Left lung (tissue), 10 donors: ENCODE measurements around the gene RGS7BP. TPM values are rescaled to one million over a fixed set of nuclear protein-coding genes. Genes with fewer than 3 reads are reported as not detected.
"Not testable (repeated sequence)": the region's sequence is repeated elsewhere in the genome, so short reads cannot be mapped to it uniquely, and the experiment has no call there.

Experiments
- ATAC-seq: fragments of 200-7000 bp; cut with Tn5 transposase; one replicate; pipeline ENCODE4 v1.9.1; 2020; ENCODE audit warnings: moderate library complexity
- DNase-seq, 4 donors: peaks; one replicate each; pipeline ENCODE4 v3.0.0-alpha.2; 2013 to 2020
- H3K27ac ChIP-seq, 2 donors: fragments of 200-600 bp; sonication (generic) in 1 of 2; one replicate each; pipeline versions ENCODE4 v1.5.0 to v1.8.0; 2020 to 2021
- H3K27me3 ChIP-seq, 2 donors: fragments of 200-600 bp; sonication (generic) in 1 of 2; one replicate each; pipeline versions ENCODE4 v1.5.0 to v1.8.0; 2020 to 2021
- H3K36me3 ChIP-seq, 2 donors: fragments of 200-600 bp; sonication (generic) in 1 of 2; one replicate each; pipeline versions ENCODE4 v1.5.0 to v1.8.0; 2020 to 2021
- H3K4me1 ChIP-seq, 2 donors: fragments of 200-600 bp; one replicate each; pipeline ENCODE4 v1.8.0; 2021
- H3K4me3 ChIP-seq, 2 donors: fragments of 200-600 bp; sonication (generic) in 1 of 2; one replicate each; pipeline versions ENCODE4 v1.5.0 to v1.8.0; 2020 to 2021; ENCODE audit warnings: mild to moderate bottlenecking in 1 of 2
- H3K9me3 ChIP-seq, 2 donors: fragments of 200-600 bp; sonication (generic) in 1 of 2; one replicate each; pipeline versions ENCODE4 v1.5.0 to v1.8.0; 2020 to 2021
- intact Hi-C, 2 donors: fragments of 100-400 bp; cut with DNase I; formaldehyde crosslinking; loops; one replicate each; pipeline versions ENCODE4 v1.11.2 to v1.14.2; 2022
- polyA plus RNA-seq, 6 donors: library from polyadenylated mRNA; unstranded; fragments of 120-200 nt; gene quantifications; one replicate each; pipeline ENCODE4 v1.2.1, GENCODE V29; 2013; ENCODE audit not compliant: insufficient read length in 6 of 6
- total RNA-seq, 2 donors: library from RNA; stranded (reverse); fragmentation: NEBNext Ultra II Directional; extraction: Animal tissue kit (Norgen Biotek cat#: 25700); gene quantifications; one replicate each; pipeline ENCODE4 v1.2.1, GENCODE V29; 2021
- TF ChIP-seq, protein P1 (sequence below), 2 donors: fragments of 200-600 bp; sonication (generic) in 1 of 2; IDR thresholded peaks; one replicate each; pipeline versions ENCODE4 v1.5.0 to v1.8.0; 2021; ENCODE audit warnings: antibody characterized with exemption in 2 of 2
- donor health status: DM: no; HTN: yes; CAD: no.
- donor health status: DM: no; HTN: no; CAD: no.

RGS7BP gene
- total and polyA plus RNA-seq, 8 donors = 1.6 to 28.9 (median 21.9) TPM

DNA sequence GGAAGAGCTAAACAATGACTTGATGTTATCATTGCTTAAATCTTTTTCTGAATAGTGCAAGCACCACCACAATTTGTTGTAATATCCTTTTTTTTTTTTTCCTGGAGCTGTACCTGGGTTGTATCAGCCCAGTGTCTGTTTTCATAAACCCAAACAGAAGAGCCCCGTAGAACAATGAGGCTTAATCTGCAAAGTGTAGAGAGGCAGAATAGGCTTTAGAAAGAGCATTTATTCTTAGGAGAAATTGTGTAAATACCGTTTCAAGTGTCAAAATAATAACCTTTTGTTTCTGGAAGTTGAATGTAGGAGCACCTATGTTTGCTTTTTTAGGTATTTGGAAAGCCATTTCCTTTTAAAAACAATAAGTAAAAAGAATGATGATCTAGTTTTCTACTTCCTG, 26.4 kb downstream of the RGS7BP start:
- TF ChIP-seq, protein P1, sequence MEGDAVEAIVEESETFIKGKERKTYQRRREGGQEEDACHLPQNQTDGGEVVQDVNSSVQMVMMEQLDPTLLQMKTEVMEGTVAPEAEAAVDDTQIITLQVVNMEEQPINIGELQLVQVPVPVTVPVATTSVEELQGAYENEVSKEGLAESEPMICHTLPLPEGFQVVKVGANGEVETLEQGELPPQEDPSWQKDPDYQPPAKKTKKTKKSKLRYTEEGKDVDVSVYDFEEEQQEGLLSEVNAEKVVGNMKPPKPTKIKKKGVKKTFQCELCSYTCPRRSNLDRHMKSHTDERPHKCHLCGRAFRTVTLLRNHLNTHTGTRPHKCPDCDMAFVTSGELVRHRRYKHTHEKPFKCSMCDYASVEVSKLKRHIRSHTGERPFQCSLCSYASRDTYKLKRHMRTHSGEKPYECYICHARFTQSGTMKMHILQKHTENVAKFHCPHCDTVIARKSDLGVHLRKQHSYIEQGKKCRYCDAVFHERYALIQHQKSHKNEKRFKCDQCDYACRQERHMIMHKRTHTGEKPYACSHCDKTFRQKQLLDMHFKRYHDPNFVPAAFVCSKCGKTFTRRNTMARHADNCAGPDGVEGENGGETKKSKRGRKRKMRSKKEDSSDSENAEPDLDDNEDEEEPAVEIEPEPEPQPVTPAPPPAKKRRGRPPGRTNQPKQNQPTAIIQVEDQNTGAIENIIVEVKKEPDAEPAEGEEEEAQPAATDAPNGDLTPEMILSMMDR (IDR thresholded peaks at IDR 0.05) = no peak
- H3K27me3 ChIP-seq = no peaks in the 10 kb centered on the region
- H3K27ac ChIP-seq = no peak overlapping the region
- H3K9me3 ChIP-seq = no peaks in the 10 kb centered on the region
- H3K4me3 ChIP-seq = no peak overlapping the region
- intact Hi-C loops = no loop called here
- no peaks in the 10 kb centered on the region for H3K4me1 ChIP-seq
- H3K36me3 ChIP-seq = no peaks in the 10 kb centered on the region
- no peak for ATAC-seq
- no peak for DNase-seq

DNA sequence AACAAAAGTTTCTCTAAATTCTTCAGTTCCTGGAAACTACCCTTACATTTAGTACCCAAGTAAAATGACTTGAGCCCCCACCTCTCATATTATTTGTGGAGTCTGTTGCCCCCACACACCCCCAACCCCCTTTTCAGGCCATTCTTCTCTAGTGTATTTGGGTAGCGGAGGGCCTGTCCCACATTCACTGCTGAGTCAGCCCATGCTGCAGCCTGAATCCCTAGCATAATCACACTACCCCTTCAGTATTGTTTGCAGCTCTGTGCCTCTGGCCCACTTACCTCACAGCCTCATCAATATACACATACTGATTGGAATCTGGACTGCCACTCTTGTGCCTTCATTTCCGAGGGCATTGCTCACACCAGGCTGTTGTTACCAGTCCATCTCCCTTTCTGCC, 26.8 kb downstream of the RGS7BP start:
- Histone ChIP-seq H3K9me3 (no peaks in the 10 kb centered on the region), H3K4me3 (no peak overlapping the region), H3K36me3 (no peaks in the 10 kb centered on the region), H3K4me1 (no peaks in the 10 kb centered on the region), H3K27me3 (no peaks in the 10 kb centered on the region), H3K27ac (no peak overlapping the region)
- TF ChIP-seq, protein P1 (IDR thresholded peaks at IDR 0.05) = no peak
- no peak for DNase-seq
- ATAC-seq = no peak
- intact Hi-C loops = no loop called here

DNA sequence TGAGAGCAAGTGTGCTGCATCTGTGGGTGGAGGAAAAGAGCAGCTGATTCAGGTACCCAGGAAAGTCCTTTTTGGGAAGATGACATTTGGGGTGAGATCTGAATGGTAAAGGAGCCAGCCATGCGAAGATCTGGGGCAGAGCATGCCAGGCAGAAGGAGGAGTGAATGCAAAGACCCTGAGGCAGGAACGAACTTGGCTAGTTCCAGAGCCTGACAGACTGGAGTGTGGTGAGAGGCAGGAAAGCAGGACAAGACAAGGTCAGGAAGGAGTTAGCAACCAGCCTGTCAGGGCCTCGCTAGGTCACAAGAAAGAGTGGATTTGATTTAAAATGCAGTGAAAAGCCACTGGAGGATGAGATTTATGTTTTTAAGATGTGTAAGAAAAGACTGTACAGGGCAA, 28.2 kb downstream of the RGS7BP start:
- Histone ChIP-seq H3K36me3 (no peaks in the 10 kb centered on the region), H3K4me3 (no peak overlapping the region), H3K4me1 (no peaks in the 10 kb centered on the region), H3K9me3 (no peaks in the 10 kb centered on the region), H3K27me3 (no peaks in the 10 kb centered on the region), H3K27ac (no peak overlapping the region)
- ATAC-seq (no peak), DNase-seq (no peak)
- intact Hi-C loops = no loop called here
- TF ChIP-seq, protein P1 (IDR thresholded peaks at IDR 0.05) = no peak

DNA sequence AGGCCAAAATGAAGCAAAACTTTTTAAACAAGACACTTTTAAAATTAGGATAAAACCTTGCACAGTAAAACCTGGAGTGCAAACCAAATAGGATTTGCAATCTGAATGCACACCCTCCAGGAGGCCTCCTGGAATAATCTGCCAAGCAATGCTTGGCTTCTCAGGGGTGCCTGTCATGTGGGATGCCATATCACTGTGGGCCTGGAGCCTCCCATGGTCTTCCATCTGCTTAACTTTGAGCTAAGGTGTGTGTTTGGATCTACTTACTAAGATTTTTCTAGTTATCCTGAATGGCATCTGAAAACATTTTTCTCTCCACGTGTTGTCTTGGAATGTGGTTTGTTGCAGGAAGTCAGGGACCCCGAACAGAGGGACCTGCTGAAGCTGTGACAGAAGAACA, 52.1 kb downstream of the RGS7BP start:
- Histone ChIP-seq H3K9me3 (peaks cover 0 to 13% of the 10 kb centered on the region in 2 donors), H3K4me3 (no peak overlapping the region), H3K4me1 (no peaks in the 10 kb centered on the region), H3K36me3 (no peaks in the 10 kb centered on the region), H3K27me3 (no peaks in the 10 kb centered on the region), H3K27ac (no peak overlapping the region)
- DNase-seq (no peak), ATAC-seq (no peak)
- TF ChIP-seq, protein P1 (IDR thresholded peaks at IDR 0.05) = no peak
- intact Hi-C loops = no loop called here

DNA sequence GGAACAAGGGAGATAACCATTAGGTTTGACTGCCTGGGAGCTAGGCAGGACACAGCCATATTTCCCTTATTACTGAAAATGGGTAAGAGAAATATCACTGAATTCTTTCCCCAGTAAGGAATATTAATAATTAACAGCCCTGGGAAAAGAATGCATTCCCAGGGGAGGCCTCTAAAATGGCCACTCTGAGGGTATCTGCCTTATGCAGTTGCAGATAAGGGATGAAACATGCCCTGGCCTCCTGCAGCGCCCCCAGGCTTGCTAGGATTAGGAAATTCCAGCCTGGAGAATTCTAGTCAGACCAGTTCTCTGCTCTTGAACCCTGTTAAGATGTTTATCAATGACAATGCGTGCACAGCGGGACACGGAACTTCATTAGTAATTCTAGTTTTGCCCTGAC, 52.8 kb downstream of the RGS7BP start:
- H3K36me3 ChIP-seq, DNase-seq, H3K4me3 ChIP-seq, H3K27ac ChIP-seq, H3K27me3 ChIP-seq, intact Hi-C loops, H3K4me1 ChIP-seq, ATAC-seq: not testable (repeated sequence)
- H3K9me3 ChIP-seq = peaks cover 0 to 13% of the 10 kb centered on the region in 2 donors

DNA sequence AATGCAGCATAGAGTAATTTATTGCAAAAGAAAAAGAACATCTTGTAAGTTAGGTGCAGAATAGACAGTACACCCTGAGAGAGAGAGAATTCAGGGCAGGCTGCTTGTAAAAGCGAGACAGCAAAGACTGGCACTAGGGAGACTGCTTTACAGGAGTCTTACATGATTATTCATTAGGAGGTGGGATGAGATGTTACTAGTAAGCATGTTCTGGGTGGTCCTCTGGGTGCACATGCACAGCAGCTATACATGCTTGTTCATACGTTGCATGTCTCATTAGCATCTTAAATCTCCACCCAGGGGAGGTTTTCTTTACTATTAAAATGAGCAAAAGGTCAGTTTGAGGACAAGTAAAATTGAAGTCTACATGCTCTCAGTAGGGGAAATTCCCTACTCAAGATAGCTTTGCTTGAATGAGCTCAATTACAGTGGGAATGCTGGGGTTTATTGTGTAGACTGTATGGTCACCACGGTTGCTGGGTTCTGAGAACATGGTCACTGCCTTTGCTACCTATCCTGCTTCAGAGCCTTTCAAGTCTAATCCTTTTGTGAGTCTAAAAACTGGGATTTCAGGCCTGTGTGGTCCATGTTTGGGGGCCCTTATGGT, 60.6 kb downstream of the RGS7BP start:
- Histone ChIP-seq H3K36me3 (no peaks in the 10 kb centered on the region), H3K4me1 (no peaks in the 10 kb centered on the region), H3K27me3 (no peaks in the 10 kb centered on the region), H3K27ac (no peak overlapping the region), H3K4me3 (no peak overlapping the region), H3K9me3 (no peaks in the 10 kb centered on the region)
- ATAC-seq (no peak), DNase-seq (peak in 1 of 4 donors; percentile 28)
- intact Hi-C loops = no loop called here
- TF ChIP-seq, protein P1 (IDR thresholded peaks at IDR 0.05) = no peak
